DND-41 (cell line): ENCODE measurements around the gene CXCR3.
A peak's percentile ranks its signal among the peaks of the same experiment; 100 is the strongest.

Experiments
- ATAC-seq: fragments of 200-7000 bp; cut with Tn5 transposase; 3 replicates; pipeline ENCODE4 v1.9.1; 2021; ENCODE audit warnings: low read depth; ENCODE audit not compliant: insufficient read depth
- DNase-seq: peaks from one replicate; pipeline ENCODE4 v3.0.0-alpha.2; 2020
- H2AFZ ChIP-seq: 2 replicates; pipeline ENCODE4 v1.6.0; 2012; ENCODE audit warnings: low read depth, low read length
- H3K27ac ChIP-seq: 2 replicates; pipeline ENCODE4 v1.5.1; 2012; ENCODE audit warnings: low read length, inconsistent platforms
- H3K27me3 ChIP-seq: fragments of 200-600 bp; sonication (generic); 2 replicates; pipeline ENCODE4 v1.6.0; 2012; ENCODE audit warnings: low read length, mild to moderate bottlenecking, inconsistent platforms; ENCODE audit not compliant: insufficient read depth, poor library complexity
- H3K36me3 ChIP-seq: 2 replicates; pipeline ENCODE4 v1.5.1; 2012; ENCODE audit warnings: low read length, inconsistent platforms; ENCODE audit not compliant: insufficient read depth
- H3K4me1 ChIP-seq: 2 replicates; pipeline ENCODE4 v1.5.1; 2012; ENCODE audit warnings: mild to moderate bottlenecking, low read length; ENCODE audit not compliant: insufficient read depth
- H3K4me2 ChIP-seq: 2 replicates; pipeline ENCODE4 v1.6.0; 2012; ENCODE audit warnings: mild to moderate bottlenecking, moderate library complexity, low read length, inconsistent platforms; ENCODE audit not compliant: insufficient read depth
- H3K4me3 ChIP-seq, 2 experiments: fragments of 200-600 bp in 1 of 2; shearing (Covaris generic) in 1 of 2; 2 replicates each; pipeline ENCODE4 v1.5.1; 2012 to 2016; ENCODE audit warnings: inconsistent platforms in 2 of 2, low read length in 2 of 2, mild to moderate bottlenecking in 2 of 2, low read depth in 1 of 2, moderate library complexity in 1 of 2
- H3K79me2 ChIP-seq: 2 replicates; pipeline ENCODE4 v1.6.0; 2012; ENCODE audit warnings: low read length, inconsistent platforms; ENCODE audit not compliant: insufficient read depth
- H3K9ac ChIP-seq: 2 replicates; pipeline ENCODE4 v1.6.0; 2012; ENCODE audit warnings: low read depth, mild to moderate bottlenecking, inconsistent platforms, low read length, moderate library complexity
- H3K9me3 ChIP-seq: 2 replicates; pipeline ENCODE4 v1.5.1; 2012; ENCODE audit warnings: low read length, moderate library complexity, mild to moderate bottlenecking, inconsistent platforms; ENCODE audit not compliant: insufficient read depth, severe bottlenecking
- H4K20me1 ChIP-seq: 2 replicates; pipeline ENCODE4 v1.6.0; 2012; ENCODE audit warnings: low read length; ENCODE audit not compliant: insufficient read depth
- CTCF ChIP-seq: IDR thresholded peaks from 2 replicates; pipeline ENCODE4 v1.5.1; 2012; ENCODE audit warnings: borderline replicate concordance, low read length, moderate library complexity, mild to moderate bottlenecking; ENCODE audit not compliant: poor library complexity, severe bottlenecking; ENCODE audit errors: extremely low read depth
- EZH2 ChIP-seq: IDR thresholded peaks from 3 replicates; pipeline ENCODE4 v1.6.1; 2012; ENCODE audit warnings: borderline replicate concordance, low read depth, mild to moderate bottlenecking, moderate library complexity, low read length, inconsistent platforms; ENCODE audit not compliant: severe bottlenecking

CXCR3 gene

DNA sequence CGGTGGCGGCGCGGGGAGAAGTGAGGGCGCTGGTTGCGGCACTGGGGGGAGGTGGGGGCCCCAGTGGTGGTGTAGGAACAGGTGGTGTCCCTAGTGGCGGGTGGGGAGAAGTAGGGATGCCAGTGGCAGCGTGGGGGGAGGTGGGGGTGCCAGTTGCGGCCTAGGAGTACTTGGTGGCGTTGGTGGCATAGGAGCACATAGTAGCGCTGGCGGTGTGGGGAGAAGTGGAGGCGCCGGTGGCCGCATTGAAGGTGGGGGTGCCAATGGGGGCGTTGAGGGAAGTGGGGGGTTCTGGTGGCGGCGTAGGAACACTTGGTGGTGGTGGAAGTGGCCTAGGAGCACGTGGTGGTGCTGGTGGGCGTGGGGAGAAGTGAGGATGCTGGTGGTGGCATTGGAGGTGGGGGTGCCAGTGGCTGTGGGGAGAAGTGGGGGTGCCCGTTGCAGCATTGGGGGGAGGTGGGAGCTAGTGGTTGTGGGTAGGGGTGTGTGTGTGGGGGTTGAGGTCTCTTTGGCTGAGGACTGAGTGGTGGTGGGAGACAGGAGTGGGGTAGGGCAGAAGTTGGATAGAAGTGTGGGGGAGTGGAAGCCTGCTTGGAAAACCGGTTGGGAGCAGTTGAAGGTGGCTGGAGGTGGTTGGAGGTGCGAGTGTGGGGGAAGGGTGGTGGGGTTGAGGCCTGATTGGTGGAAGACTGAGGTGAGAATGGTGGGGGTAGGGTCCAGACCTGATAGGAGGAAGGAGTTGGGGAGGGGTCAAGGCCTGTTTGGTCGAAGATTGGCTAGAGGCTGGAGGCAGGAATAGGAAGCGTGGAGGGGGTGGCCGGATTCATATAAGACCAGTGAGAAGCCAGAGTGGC, 38.9 kb downstream of the CXCR3 start:
- Histone ChIP-seq H4K20me1 (no peaks in the 10 kb centered on the region), H3K9ac (no peak overlapping the region), H2AFZ (no peak overlapping the region), H3K79me2 (no peaks in the 10 kb centered on the region), H3K4me2 (no peak overlapping the region), H3K27ac (no peak overlapping the region), H3K4me3 (no peak overlapping the region), H3K27me3 (no peaks in the 10 kb centered on the region), H3K36me3 (peaks cover 33% of the 10 kb centered on the region), H3K9me3 (no peaks in the 10 kb centered on the region), H3K4me1 (no peaks in the 10 kb centered on the region)
- peak; percentile 6 for DNase-seq
- peak; percentile 55 for ATAC-seq
- no peak for TF ChIP-seq EZH2
- TF ChIP-seq CTCF, result no peak

- Histone ChIP-seq H3K79me2 (no peaks in the 10 kb centered on the region), H3K9me3 (no peaks in the 10 kb centered on the region), H3K4me1 (no peaks in the 10 kb centered on the region), H3K9ac (no peak within 1 kb of the TSS), H3K27ac (no peak within 1 kb of the TSS), H3K36me3 (peaks cover 41% of the 10 kb centered on the region), H3K4me3 (no peak within 1 kb of the TSS), H3K4me2 (no peak within 1 kb of the TSS), H2AFZ (no peak within 1 kb of the TSS), H3K27me3 (no peaks in the 10 kb centered on the region), H4K20me1 (no peaks in the 10 kb centered on the region)
- TF ChIP-seq CTCF (no peak), EZH2 (no peak)
- DNase-seq, result peak; percentile 8
- peak; percentile 15; the same call in 2 of the 3 replicates for ATAC-seq
Observed at GRCh38 chrX:71578253-71579135, 39.8 kb downstream of the CXCR3 start, which contains the start of gene GCNA. TSS of gene GCNA (plus strand) at chrX:71578437. CDS start at chrX:71580822, 2,385 bp downstream.

DNA sequence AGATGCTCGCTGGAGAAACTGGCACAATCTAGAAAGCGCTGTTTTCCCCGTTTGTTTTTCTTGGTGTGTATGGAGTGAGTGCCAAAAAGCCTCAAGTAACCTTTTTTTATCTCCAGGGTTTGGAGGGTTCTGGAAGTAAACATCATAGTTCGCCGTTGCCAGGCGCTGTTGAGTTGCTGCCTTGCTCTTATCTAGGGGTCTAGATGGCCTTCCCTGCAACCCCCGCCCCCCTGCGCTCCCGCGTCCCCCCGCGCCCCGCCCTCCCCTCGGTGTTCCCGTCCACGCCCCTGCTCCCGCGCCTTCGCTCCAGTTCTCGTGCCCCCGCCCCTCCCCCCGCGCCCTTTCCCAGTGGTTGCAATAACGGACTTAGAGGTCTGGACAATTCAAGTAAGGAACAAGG, 40.6 kb downstream of the CXCR3 start:
- no peak for ATAC-seq
- no peaks in the 10 kb centered on the region for H3K79me2 ChIP-seq
- TF ChIP-seq CTCF (no peak), EZH2 (no peak)
- no peaks in the 10 kb centered on the region for H3K27me3 ChIP-seq
- peaks cover 50% of the 10 kb centered on the region for H3K36me3 ChIP-seq
- no peak overlapping the region for H3K27ac ChIP-seq
- H3K4me1 ChIP-seq, result no peaks in the 10 kb centered on the region
- H2AFZ ChIP-seq, result no peak overlapping the region
- no peak overlapping the region for H3K4me2 ChIP-seq
- H3K9me3 ChIP-seq, result no peaks in the 10 kb centered on the region
- no peaks in the 10 kb centered on the region for H4K20me1 ChIP-seq
- H3K9ac ChIP-seq, result no peak overlapping the region
- DNase-seq, result no peak
- H3K4me3 ChIP-seq, result no peak overlapping the region
